Measurements from ENCODE around the gene NUDT14. TPM values are rescaled to one million over a fixed set of nuclear protein-coding genes. Genes with fewer than 3 reads are reported as not detected.

NUDT14 gene
- total and polyA plus RNA-seq, 2 of the 8 experiments (the other 6 are each of a cell fraction or from before 2014, with no cell fraction given), result 25.5 to 33.3 TPM

DNA sequence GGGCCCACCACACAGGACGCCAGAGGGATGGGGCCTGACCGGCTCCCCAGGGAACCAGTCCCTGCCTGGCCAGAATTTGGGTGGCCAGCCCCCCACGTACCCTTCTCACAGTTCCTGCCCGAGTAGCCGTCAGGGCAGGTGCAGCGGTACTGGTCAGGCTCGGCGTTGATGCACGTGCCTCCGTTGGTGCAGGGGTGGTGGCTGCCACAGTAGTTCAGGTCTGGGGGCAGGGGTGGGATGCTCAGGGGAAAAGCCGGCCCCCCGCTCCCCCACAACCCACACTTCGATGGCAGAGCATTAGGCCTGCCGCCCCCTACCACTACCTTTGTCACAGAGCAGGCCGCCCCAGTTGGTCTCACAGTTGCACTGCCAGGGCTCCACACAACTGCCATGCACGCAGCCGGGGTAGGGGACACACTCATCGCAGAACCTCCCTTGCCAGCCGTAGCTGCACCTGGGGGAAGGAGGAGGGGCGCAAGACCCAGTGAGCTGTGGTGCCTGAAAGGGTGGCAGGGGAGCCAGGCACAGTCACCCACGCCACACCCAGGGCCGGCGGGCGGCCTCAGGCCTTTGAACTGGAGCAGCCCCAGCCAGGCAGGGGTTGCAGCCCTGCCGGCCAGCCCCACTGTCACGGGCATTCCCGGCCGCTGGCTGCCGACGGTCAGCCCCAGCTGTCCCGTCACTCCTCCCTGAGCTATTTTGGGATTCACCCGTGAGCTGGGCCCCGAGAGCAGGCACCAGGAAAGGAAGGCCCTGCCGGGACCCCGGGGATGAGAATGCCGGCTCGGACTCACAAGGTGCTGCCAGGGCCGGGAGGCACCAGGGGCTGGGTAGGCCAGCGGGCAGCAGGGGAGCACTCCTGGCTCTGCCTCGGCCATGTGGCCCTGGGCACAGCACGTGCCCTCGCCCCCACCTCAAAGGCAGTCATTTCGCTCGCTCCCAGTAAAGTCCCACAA lies 29.0 kb downstream of the NUDT14 start:
- Histone ChIP-seq H2BK20ac (ENCODE audit: low read length) (no peak overlapping the region), H3K23me2 (ENCODE audit: low read depth, low read length) (0 out of 2 replicates have a peak, but pooled peaks cover under 1% of the 10 kb centered on the region), H3K14ac (ENCODE audit: insufficient read length) (no peak overlapping the region), H3K4ac (replicated peaks; ENCODE audit: insufficient read length, low read depth, low read length) (no peak overlapping the region), H3K18ac (ENCODE audit: extremely low read depth, low read length) (no peak overlapping the region; the same call in 1 of the 2 replicates), H3K56ac (replicated peaks; ENCODE audit: insufficient read length, low read depth, low read length) (no peak overlapping the region), H2BK120ac (replicated peaks; ENCODE audit: low read depth, low read length) (no peak overlapping the region), H4K5ac (ENCODE audit: insufficient read length, low read depth, low read length) (no peak overlapping the region), H4K20me1 (replicated peaks in 1 of 2; ENCODE audit: control insufficient read depth in 1 of 2, insufficient read depth in 2 of 2, low read length in 2 of 2) (peaks cover 0 to 2% of the 10 kb centered on the region in 2 experiments), H3K79me1 (ENCODE audit: low read depth, low read length) (no peaks in the 10 kb centered on the region), H4K8ac (ENCODE audit: extremely low read depth, insufficient read depth, low read length) (no peak overlapping the region), H2AFZ (ENCODE audit: low read length) (no peak overlapping the region), H3K27ac (ENCODE audit: low read depth, low read length) (no peak overlapping the region), H3K36me3 (ENCODE audit: control insufficient read depth in 2 of 4, insufficient read depth in 4 of 4, low read length in 3 of 4) (no peaks in the 10 kb centered on the region), H2BK5ac (ENCODE audit: low read depth, low read length) (no peak overlapping the region; the same call in 1 of the 2 replicates), H3K9ac (replicated peaks in 1 of 4; ENCODE audit: extremely low read depth in 1 of 4, low read depth in 3 of 4, low read length in 3 of 4) (no peak overlapping the region), H3K23ac (ENCODE audit: insufficient read length) (no peak overlapping the region), H3K79me2 (ENCODE audit: control insufficient read depth in 1 of 2, insufficient read depth in 2 of 2, low read length in 2 of 2) (no peaks in the 10 kb centered on the region), H2BK15ac (ENCODE audit: low read length) (no peak overlapping the region), H3K27me3 (replicated peaks in 1 of 4; ENCODE audit: control insufficient read depth in 3 of 4, extremely low read depth in 1 of 4, insufficient read depth in 3 of 4, low read length in 3 of 4) (no peaks in the 10 kb centered on the region), H2BK12ac (ENCODE audit: low read depth, low read length) (no peak overlapping the region), H3K4me2 (ENCODE audit: insufficient read depth in 1 of 2, low read depth in 2 of 2, low read length in 2 of 2) (no peak overlapping the region), H3K4me1 (replicated peaks in 1 of 4; ENCODE audit: control insufficient read depth in 3 of 4, insufficient read depth in 4 of 4, low read length in 3 of 4) (peaks cover 0 to 8% (median 0%) of the 10 kb centered on the region in 4 experiments; a peak in 4 of 7 replicates), H3K9me3 (ENCODE audit: insufficient read depth in 2 of 2, low read depth in 1 of 2, low read length in 1 of 2) (no peaks in the 10 kb centered on the region), H4K91ac (replicated peaks; ENCODE audit: insufficient read length, low read length) (no peak overlapping the region), H3K4me3 (ENCODE audit: extremely low read depth in 1 of 4, insufficient read depth in 2 of 4, low read depth in 3 of 4, low read length in 4 of 4) (no peak overlapping the region), H2AK5ac (ENCODE audit: low read depth, low read length) (no peak overlapping the region)
- ChIA-PET CTCF (ENCODE audit: partially characterized antibody) (interaction anchor here (0.6 to 1.7 kb wide), 5 partner anchors 13 to 328 kb away, joined by 3 to 4 read pairs (median 3); partner anchors contain the start of gene JAG2), POLR2A (ENCODE audit: partially characterized antibody) (no interaction called here)
- no peak for DNase-seq (ENCODE audit: low read depth in 1 of 2, low spot score in 2 of 2)
- TF ChIP-seq SUZ12 (IDR thresholded peaks at IDR 0.05; ENCODE audit: low read length), result no peak
- TF ChIP-seq SP2 (IDR thresholded peaks at IDR 0.05; ENCODE audit: low read length), result no peak
- TF ChIP-seq RAD21 (IDR thresholded peaks at IDR 0.05 in 1 of 2, conservative IDR thresholded peaks at IDR 0.05 in 1 of 2; ENCODE audit: low read depth in 2 of 2, low read length in 2 of 2), result no peak
- no peak for TF ChIP-seq CBX8 (IDR thresholded peaks at IDR 0.05; ENCODE audit: borderline replicate concordance, low read depth, low read length)
- no peak for TF ChIP-seq SIX5 (IDR thresholded peaks at IDR 0.05; ENCODE audit: low read depth, low read length)
- no peak for TF ChIP-seq SIRT6 (IDR thresholded peaks at IDR 0.05; ENCODE audit: low read length)
- FAIRE-seq, result no peak
- WGBS, 2 experiments (ENCODE audit: extremely low coverage in 1 of 2, insufficient coverage in 1 of 2, insufficient read length in 1 of 2, insufficient replicate concordance in 2 of 2, low coverage in 1 of 2, low lambda C conversion rate in 2 of 2, missing lambda C conversion rate in 1 of 2), result 90% methylated on average over 29 of the region's 44 CpGs; no CpG with 5 or more reads in 1 of the 2 experiments
